HG02970 (cell line): Measurements from ENCODE around the gene IGF1.

Experiments used
- ATAC-seq: cut with Tn5 transposase; IDR thresholded peaks from one replicate; pipeline ENCODE4 v1.9.1; 2021; ENCODE audit warnings: mild to moderate bottlenecking, moderate library complexity, moderate number of reproducible peaks; ENCODE audit not compliant: unreplicated experiment, low FRiP score

IGF1 gene

DNA sequence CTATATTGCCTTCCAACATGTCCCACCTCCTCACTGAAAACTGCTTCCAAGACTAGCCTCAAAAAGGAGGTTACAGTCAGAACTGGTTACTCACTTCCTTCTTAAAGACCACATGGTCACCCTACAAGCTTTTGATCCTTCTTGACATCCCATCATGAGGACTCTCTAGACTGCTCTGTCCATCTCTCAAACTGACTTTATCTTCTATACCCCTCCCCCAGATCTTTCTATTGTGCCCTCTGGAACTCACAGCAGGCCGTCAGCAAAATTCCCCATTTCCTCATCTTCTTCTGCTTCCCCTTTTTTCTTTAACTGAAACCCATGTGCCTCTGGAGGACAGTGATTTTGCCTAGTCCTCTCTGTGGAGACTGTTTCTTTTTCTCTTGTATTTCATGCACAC lies 18.1 kb upstream of the IGF1 start:
- ATAC-seq = no peak

DNA sequence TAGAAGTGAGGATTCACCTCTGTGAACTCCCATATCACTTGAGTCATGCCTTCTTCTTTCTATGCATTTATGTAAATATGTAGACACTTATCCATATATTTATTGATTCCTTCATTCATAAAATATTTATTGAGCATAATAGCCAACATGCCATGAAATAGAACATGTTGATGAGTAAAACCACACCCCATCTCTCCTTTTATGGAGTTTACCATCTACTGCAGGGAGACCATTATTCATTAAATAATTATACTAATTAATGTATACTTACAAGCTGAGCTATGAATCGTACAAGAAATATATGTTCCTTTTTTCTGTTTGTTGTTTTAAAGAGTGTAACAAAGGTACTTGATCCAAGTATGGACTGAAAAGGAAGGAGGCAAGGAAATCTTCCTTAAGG lies 17.4 kb upstream of the IGF1 start:
- ATAC-seq = no peak

DNA sequence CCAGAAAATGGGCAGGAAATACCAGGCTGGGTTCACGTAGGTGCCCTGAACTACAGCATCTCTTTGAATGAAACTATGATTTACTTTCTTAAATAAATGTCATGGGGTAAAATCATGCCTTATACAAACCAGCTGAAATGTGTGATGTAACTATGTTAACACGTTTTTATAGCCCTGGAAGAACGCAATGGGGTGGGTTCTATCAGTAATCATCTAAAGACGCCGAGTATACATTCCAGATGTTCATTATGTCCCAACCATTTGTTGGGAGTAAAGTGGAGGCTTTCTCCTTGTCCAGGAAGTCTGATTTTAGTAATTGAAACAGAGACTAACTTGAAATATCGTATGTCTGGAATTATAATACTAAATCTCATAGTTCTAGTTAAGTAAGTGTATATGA lies 16.2 kb upstream of the IGF1 start:
- ATAC-seq = no peak

DNA sequence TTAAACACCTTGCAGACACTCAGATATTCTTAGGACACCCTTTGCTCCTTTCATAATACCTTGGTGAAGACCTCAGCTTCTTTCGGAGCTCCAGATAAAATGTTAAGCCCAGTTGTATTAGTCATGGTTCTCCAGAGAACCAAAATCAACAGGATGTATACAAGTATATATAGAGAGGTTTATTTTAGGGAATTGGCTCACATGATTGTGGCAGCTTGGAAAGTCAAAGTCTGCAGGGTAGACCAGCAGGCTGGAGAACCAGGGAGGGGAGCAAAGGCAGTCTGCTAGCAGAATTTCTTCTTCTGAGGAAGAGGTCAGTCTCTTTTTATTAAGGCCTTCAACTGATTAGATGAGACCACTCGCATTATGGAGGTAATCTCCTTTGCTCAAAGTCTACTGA lies 6.9 kb upstream of the IGF1 start:
- ATAC-seq = no peak

DNA sequence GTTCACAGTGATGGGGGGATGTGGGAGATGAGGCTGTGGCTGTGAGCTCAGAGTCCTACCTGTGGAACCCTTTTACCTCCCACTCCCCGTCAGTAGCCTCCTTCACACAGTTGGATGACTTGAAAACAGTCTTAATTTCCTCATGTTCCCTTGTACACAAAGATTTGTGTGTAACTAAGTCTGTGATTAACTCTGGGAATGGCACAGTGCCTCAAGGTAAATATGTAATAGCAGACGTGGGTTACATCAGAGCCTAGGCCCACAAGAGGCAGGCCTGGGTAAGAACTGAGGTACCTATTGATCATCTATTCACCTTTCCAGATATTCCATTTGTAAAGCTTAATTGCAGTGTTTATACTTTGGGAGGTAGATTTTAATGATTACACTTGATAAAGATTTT lies 5.8 kb upstream of the IGF1 start:
- ATAC-seq = no peak

DNA sequence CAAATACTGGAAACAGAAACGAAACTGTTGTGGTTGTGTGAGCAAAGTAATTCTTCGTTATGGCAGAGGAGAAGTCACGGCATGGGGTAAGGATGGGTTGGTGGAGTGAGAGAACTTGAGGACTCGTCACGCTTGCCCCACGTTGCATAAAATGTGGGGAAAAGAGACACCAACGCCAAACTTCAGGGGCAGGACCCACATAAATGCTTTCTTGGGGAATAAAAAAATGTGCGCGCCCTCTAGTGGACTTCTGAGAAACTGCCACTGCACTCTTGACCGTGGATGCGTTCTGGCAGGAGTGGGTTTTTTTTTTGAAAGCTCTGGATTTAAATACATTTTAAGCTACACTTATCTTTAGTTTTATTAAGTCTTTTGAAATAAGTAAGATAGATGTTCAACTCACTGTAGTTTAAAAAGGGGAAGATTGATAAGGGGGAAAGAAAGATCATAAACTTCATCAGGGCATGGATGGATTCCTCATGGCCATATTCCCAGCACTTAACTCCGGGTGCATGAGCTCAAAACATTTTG lies 4.1 kb upstream of the IGF1 start:
- ATAC-seq = no peak

DNA sequence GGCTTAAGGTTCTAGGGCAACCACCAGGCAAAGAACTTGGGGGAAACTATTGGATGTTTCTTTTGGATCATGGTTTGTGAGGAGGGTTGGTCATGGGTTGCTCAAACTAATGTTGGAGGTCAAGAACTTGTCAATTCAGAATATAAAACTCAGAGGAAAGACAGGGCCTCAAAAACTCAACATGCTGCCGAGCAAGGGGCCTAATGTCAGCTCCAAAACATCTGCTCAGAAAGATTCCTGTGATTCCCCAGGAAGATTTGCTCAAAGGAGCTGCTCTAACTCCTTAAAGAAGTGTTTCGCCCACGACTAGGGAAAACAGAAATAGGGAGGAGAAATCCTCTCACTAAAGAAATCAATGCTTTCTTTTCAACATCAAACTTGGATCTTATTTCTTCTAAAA lies 3.7 kb upstream of the IGF1 start:
- ATAC-seq = no peak

DNA sequence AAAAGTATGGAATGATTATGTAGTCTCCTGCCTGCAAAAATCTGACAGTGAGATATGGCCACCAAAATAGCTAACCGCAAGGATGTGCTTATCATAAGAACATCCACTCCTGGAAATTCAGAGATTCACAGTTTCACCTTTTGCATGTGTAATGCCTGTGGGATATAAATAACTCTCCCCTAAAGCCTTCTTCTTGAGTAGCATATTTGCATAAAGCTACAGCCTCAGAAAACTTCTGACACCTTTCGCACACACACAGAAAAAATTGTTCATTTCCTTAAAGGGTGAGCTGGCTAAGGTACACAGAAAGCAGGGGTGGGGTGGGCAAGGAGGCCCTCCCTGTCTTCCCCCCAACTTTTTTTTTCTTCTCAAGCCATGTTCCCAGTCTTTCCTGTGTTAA lies 3.1 kb upstream of the IGF1 start:
- peak; percentile 57 for ATAC-seq

DNA sequence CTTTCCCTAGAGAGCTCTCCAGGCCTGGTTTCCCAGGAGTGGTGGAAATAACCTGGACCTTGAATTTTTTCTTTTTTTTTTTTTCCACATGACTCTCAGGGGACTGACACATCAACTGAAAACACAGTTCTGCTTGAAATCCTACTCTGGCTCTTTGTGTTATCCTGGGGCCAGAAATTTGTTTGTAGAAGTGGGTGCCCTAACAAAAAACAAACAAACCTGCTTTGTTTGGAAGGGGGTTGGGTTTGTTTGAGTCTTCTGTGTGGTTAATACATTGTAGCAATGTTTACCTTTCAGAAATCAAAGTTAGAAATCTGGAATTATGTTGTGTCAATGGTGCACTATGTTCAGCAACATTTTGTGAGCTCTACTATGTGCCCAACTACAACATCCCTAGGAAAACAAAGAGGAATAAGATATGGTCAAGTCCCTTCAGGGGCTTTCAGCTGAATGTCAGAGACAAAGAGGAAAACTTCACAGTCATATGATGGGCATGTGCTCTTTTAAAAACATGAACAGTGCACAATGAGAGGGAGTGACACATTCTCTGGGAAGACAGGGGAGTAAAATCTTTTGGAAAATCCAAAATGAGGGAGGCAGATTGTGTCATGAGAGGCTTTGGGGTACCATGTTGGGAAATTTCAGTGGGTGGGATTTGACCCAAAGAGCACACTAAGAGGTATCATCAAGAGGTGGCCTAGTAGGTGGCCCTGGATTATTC lies 1.5 kb upstream of the IGF1 start:
- ATAC-seq = no peak

DNA sequence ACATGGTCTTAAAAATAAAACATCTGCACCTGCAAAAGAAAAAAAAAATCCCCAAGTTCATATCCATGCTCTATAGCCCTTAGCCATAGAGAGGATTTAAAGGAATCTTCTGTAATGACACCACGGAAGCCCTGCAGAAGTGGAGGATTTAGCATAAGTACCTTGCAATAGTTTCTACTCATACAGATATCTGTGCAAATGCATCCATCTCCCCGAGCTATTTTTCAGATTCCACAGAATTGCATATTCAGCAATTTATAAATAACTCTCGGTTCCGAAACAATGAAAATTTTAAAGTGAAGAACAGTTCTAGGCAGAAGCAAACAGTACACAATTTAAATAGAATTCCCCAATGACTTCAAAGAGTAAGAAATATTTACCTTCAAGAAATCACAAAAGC lies 424 bp downstream of the IGF1 start:
- ATAC-seq = no peak

DNA sequence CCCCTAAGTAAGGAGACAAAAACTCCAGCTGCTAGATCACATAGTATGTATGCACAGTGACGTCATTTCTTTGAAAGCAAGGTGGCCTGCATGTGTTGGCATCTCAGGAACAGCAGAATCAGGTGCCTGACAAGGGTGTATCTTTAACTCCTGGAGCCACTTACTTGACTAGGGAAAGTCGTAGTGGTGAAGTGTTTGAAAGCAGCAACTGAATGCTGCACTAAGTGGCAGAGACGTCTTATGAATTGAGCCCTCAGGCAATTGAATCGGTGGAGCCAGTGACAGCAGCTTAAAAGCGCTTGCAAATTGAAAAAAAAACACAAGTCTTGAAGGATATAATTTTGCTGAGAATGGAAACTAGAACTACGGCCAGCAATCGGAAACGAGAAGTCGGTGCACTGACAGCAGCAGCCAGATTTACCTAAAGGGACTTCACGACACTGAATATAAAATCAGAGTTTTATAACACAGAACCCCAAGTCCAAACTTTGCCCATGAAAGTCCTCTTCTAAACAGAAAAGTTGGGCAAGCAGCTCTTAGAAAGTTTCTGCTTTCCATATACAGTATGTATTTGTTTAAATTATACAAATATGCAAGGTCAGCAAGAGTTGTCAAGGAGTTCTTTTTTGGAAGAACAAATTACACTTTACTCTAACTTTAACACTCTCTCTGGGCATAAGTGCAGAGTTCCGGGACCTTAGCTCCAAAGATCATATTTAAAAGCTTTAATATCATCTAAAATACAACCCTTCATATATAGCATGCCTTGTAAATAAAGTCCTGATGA lies 1.1 kb downstream of the IGF1 start:
- peak; percentile 30 for ATAC-seq

DNA sequence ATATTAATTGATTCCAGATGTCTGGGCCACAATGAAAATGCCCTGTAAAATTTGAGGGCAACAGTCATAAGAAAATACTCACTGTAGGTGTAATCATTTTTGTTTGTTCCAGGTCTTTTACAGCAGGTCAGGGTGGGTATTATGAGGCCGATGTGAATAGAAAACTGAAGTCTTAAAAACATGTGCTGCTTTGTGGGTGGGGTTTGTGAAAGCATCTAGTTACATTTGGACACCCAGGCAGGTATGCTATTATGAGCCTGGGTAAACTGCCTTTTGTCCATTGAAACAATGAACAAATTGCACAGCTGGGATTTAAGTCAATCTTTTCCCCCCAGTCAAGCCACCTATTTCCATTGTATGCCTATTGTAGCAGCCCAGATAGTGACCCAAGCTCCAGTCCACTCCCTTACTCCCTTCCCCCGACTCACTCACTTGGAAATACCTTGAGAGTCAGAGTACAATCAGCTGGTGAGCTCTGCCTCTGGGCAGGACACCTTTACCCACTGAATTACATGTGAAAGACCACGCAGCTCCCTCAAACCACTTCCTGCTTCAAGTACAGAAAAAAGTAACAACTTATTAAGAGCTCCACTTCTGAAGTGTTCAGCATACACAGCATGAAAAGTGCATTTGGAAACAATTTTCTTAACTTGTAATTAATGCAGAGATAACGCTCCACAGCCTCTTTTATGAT lies 1.8 kb downstream of the IGF1 start:
- peak; percentile 55 for ATAC-seq

DNA sequence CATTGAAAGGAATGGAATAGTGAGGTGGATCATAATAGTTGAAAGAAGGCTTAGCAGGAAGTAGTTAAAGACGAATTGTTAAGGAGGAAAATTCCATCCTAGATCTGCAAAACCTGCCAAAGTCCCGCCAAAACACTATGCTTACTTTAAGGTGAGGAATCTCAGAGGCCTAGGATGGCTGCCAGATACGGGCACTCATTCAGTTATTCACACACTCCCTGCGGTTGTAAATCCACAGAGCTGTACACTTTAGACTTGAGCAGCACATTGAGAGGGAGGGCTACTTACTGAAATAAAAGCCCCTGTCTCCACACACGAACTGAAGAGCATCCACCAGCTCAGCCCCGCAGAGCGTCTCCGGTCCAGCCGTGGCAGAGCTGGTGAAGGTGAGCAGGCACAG lies 5.0 kb downstream of the IGF1 start:
- ATAC-seq = no peak

DNA sequence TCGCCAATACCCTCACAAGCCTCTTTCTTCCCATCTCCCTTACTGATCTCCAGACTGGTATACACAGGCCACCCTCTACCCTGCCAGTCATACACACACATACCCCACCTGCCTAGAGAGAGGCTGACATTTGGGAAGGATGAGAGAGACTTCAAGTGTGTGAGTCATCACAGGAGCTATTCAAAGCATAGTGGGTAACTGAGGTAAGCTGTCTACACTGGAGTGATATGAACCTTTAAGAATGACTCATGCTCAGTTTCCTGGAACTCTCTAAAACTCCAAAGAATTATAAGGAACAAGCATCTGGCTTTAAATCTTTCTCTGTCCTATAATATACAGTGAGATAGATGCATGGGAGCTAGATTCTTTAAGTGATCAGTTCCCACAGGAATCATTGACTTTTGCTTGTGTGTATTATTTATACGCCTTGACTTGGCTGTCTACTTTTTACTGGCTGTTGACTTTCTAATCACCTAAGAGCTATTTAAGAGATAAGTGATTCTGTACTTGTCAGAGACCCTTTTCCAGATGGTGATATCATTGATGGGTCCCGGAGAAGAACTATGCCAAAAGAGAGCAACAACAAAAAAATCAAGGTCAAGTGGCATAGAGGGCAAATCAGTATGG lies 5.8 kb downstream of the IGF1 start:
- ATAC-seq = no peak

DNA sequence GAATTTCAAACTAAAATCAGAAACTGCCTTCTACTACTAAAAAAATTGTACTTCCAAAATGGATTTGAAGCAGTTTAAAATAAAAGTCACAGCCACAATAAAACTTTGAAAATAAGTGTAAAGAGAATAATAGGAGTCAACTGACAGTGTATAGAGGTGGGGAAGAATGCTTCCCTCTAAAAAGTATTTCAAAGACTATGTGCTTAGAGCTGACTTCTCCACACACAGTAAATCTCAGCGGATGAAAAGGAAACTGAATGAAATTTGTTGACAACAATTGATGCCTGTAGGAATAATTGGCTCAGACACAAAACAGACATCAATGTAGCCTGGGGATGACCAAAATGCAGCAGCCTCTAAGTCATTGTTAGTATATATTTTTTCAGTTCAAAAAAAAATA lies 7.9 kb downstream of the IGF1 start:
- ATAC-seq = no peak

DNA sequence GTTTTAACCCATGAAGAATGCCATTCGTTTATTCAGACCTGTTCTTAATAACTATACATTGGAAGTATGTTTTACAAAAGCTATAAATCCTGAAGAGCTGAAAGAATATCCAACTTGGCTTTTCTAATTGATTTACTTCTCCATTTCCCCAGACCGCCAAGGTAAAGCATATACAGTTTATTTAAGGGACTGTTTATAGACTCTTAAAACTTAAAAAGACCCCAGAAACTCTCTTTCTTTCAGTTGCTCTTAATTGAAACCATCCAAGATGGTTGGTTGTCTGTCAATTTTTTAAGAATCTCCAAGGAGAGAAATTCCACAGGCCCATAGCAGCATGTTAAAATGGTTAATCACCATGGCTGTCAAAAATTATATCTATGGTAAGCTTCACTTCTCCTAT lies 8.8 kb downstream of the IGF1 start:
- no peak for ATAC-seq

DNA sequence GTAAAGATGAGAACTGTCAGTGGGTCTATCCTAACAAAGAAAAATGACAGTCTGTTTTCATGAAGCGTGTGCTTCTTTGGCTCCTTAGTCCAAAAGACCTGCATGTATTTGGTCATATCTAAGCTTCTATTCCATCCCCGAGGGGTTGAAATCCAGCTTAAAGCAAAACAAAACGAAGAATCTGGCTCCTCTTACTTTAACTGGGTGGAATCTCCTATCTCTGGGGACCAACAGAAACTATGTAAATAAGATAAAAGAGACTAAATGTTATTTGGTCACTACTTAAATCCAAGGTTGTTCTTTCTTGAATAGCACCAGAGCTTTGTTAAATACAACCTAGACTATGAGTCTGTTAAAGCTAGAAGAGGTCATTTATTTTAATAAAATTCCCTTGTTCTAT lies 9.4 kb downstream of the IGF1 start:
- no peak for ATAC-seq

DNA sequence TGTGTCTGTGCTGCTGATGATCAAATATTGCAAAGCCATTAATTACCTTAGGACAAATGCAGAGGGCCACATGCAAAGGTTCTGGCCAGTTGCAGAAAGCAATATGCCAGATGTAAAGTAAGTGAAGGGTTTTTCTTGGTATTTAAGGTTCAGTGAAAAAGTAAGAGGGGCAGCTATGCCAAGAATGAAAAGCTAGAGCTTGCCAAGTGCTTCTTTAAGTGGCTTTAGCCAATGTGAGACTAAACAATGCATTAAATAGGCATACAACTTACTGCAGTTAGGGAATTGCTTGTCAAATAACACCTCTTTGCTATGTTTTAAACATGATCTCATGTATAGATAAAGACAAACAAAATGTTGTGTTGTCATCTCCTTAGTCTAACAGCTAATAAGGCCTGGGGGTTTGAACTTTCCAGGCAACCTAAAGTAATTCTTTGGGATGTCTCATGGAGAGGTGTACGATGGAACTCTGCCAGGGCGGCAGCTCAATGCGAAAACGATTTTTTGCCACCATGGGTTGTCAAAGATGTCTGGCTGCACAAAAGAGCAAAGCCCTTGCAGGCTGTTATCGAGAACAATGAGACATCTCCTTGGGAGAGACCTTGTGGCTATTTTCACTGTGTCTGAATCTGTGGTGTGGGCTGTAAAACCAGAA lies 12.0 kb downstream of the IGF1 start:
- ATAC-seq = no peak

DNA sequence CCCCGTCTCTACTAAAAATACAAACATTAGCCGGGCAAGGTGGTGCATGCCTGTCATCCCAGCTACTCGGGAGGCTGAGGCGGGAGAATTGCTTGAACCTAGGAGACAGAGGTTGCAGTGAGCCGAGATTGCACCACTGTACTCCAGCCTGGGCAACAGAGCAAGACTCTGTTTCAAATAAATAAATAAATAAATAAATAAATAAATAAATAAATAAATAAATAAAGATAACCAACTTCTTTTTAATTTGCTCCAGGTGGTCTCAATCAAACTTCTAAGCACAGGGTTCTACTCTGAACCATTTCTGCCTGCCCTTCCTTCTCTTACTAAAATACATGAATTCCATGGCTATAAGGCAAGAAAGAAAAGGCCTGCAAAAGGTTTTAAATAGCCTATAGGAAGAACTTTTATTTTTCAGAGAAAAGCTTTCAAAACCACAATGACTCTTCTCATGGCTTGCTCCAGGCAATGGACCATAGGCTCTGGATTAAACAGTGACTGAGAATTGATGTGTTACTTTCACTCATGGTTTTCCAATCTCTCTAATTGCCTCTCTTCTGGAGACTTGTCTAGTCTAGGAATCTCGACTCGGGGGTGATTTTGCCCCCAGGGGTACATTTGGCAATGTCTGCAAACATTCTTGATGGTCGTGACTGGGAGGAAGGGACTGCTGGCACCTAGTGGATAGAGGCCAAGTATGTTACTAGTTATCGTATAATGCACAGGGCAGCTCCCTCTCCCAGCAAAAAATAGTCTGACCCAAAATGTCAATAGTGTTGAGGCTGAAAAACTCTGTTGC lies 14.4 kb downstream of the IGF1 start:
- ATAC-seq = no peak
